Nephron (organoid): ENCODE measurements around the gene MGME1.

ENCODE experiments used
- H3K27ac Mint-ChIP-seq, 3 experiments: 2 replicates each; pipeline ENCODE4 v1.8.0; 2020; ENCODE audit warnings: mixed read lengths in 3 of 3, mild to moderate bottlenecking in 2 of 3, moderate library complexity in 1 of 3
- H3K27me3 Mint-ChIP-seq: 2 replicates; pipeline ENCODE4 v1.8.0; 2021; ENCODE audit warnings: low read depth, mild to moderate bottlenecking, moderate library complexity, mixed read lengths
- H3K36me3 Mint-ChIP-seq: 2 replicates; pipeline ENCODE4 v1.8.0; 2020; ENCODE audit warnings: low read depth, mixed read lengths
- H3K4me1 Mint-ChIP-seq: 2 replicates; pipeline ENCODE4 v1.8.0; 2020; ENCODE audit warnings: mixed read lengths
- H3K4me3 Mint-ChIP-seq, 3 experiments: 2 replicates each; pipeline ENCODE4 v1.8.0; 2020; ENCODE audit warnings: mild to moderate bottlenecking in 3 of 3, mixed read lengths in 3 of 3, moderate library complexity in 2 of 3
- H3K9me3 Mint-ChIP-seq: 2 replicates; pipeline ENCODE4 v1.8.0; 2020; ENCODE audit warnings: mixed read lengths
- TF ChIP-seq, protein P1 (sequence below), 3 experiments: fragments of 200-600 bp; sonication (generic); IDR thresholded peaks; one replicate each; pipeline ENCODE4 v1.5.0; 2021; ENCODE audit warnings: antibody characterized with exemption in 3 of 3; ENCODE audit not compliant: unreplicated experiment in 3 of 3

Gene MGME1

DNA sequence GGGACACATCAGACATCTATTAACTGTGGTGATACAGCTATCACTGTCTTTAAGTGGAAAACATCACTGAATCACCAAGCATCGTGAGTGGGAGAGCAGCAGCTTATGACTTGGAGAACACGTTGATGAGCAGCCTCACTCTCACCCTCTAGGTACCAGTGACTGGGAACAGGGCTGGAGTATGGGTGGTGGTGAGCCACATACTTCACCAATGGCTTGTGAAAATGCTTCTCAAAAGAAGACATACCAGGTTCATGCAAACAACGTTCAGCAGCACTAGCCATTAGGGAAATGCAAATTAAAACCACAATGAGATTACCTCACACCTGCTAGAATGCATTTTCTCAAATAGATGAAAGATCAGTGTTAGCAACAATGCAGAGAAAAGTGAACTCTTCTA lies 25.5 kb upstream of the MGME1 start:
- TF ChIP-seq, protein P1, sequence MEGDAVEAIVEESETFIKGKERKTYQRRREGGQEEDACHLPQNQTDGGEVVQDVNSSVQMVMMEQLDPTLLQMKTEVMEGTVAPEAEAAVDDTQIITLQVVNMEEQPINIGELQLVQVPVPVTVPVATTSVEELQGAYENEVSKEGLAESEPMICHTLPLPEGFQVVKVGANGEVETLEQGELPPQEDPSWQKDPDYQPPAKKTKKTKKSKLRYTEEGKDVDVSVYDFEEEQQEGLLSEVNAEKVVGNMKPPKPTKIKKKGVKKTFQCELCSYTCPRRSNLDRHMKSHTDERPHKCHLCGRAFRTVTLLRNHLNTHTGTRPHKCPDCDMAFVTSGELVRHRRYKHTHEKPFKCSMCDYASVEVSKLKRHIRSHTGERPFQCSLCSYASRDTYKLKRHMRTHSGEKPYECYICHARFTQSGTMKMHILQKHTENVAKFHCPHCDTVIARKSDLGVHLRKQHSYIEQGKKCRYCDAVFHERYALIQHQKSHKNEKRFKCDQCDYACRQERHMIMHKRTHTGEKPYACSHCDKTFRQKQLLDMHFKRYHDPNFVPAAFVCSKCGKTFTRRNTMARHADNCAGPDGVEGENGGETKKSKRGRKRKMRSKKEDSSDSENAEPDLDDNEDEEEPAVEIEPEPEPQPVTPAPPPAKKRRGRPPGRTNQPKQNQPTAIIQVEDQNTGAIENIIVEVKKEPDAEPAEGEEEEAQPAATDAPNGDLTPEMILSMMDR (IDR thresholded peaks at IDR 0.05; ENCODE audit: unreplicated experiment in 3 of 3) = no peak
- peaks cover 28% of the 10 kb centered on the region for H3K4me1 Mint-ChIP-seq
- H3K9me3 Mint-ChIP-seq = no peaks in the 10 kb centered on the region

DNA sequence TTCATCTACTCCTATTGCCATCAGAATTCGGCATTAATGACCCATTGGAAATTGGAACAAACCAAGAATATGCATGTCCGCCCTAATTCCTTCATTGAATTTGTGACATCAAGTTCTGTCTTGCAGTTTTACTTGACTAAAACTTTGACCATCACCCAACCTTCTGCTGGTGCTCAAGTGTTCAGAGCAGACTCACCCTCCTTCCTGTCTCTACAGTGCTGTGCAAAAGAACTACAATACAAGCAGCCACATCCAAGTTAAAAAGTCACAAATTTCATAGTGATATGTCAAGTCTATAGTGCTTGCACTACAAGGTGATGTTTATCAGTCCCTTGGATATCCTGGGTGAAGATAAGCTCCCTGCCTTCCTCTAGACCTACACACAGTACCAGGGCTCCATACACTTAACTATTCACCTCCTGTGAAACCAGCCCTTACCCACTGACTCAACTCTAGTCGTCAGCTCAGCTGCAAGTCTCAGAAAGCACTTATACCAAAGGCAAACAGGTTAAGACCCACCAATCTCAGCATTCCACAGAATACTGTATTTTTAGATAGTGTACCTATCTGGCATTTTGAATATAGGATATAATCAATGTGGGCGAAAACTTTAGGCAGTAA lies 23.9 kb upstream of the MGME1 start:
- Mint-ChIP-seq H3K9me3 (no peaks in the 10 kb centered on the region), H3K27me3 (no peaks in the 10 kb centered on the region), H3K27ac (no peak overlapping the region), H3K36me3 (peaks cover 92% of the 10 kb centered on the region), H3K4me3 (no peak overlapping the region), H3K4me1 (peaks cover 14% of the 10 kb centered on the region)
- TF ChIP-seq, protein P1 (IDR thresholded peaks at IDR 0.05; ENCODE audit: unreplicated experiment in 3 of 3) = no peak

More for the DNA sequence above, 25.5 kb upstream of the MGME1 start:
- Mint-ChIP-seq H3K27me3 (no peaks in the 10 kb centered on the region), H3K27ac (no peak overlapping the region), H3K36me3 (peaks cover 76% of the 10 kb centered on the region), H3K4me3 (no peak overlapping the region)

DNA sequence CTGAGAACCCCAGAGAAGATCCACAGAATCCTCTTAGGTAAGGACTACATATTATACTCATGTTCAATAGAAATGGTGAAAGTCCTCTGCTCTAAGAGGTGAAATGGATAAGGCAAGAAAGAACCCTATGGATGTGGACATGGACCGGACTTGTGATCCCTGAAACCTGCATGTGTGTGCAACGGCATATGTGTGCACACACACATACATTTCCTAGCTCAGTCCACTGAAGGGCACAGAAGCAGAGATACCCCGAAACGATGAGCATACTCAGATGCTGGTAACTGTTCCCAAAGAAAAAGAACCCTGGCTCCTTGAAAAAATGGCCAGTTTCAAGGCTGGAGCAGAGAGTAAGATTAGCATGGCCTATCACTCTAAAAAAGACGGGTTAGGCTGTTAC lies 22.8 kb upstream of the MGME1 start:
- no peak overlapping the region for H3K27ac Mint-ChIP-seq
- peaks cover 4% of the 10 kb centered on the region for H3K4me1 Mint-ChIP-seq
- H3K36me3 Mint-ChIP-seq = peaks cover 95% of the 10 kb centered on the region
- no peak overlapping the region for H3K4me3 Mint-ChIP-seq
- no peaks in the 10 kb centered on the region for H3K9me3 Mint-ChIP-seq
- TF ChIP-seq, protein P1 (IDR thresholded peaks at IDR 0.05; ENCODE audit: unreplicated experiment in 3 of 3) = no peak
- H3K27me3 Mint-ChIP-seq = no peaks in the 10 kb centered on the region

DNA sequence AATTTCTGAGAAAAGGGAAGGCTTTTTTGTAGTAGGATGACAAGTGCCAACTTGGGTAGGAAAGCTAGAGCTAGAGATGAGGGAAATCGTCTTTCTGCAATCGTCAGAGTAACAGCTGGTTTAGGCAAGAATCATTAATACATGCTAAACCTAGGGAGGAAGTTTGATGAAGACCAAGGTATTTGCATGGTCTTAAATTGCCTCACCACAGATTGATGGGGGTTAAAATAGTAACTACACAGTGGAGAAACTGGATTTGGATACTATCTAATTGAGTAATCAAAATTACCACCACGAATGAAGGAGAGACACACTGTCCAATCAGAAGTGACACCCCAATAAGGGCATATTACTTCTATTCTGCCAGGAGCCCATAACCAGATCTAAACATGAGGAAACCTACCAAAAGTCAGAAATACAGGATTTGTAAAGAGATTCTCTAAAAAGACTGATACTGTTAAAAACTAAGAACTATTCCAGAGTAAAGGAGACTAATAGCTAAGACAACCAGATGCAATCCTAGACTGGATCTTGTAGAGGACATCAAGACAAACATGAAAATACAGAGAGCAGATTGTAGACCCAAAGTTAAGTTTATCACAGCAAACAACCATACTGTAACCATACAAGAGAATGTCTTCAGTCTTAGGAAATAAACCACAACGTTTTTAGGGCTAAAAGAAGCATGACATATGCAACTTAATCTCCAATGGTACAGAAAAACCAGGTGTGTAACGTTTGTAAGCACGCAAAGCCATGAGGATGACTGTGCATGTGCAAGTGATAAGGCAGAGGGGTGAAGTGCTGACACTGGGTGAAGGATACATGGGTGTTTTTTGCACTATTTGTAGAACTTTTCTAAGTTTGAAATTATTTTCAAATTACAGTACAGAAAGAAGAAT lies 22.0 kb upstream of the MGME1 start:
- no peaks in the 10 kb centered on the region for H3K27me3 Mint-ChIP-seq
- H3K36me3 Mint-ChIP-seq = peaks cover 95% of the 10 kb centered on the region
- TF ChIP-seq, protein P1 (IDR thresholded peaks at IDR 0.05; ENCODE audit: unreplicated experiment in 3 of 3) = no peak
- no peaks in the 10 kb centered on the region for H3K9me3 Mint-ChIP-seq
- no peak overlapping the region for H3K27ac Mint-ChIP-seq
- no peak overlapping the region for H3K4me3 Mint-ChIP-seq
- peaks cover 1% of the 10 kb centered on the region for H3K4me1 Mint-ChIP-seq

DNA sequence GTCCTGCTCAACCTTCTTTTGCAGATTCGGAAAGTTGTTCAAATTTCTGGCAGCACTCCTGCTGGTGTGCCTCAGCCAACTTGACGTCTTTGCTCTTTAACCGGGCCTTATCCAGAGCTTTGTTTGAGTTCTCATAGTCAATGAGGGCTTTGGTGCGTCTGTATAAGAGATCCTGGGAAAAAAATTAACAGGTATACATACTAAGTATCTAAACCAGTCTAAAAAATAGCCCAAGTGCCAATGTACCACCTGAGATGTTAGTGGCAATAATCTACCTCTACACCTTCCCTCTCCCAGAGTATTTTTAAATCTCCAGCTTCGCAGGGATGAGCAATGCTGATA lies 21.4 kb upstream of the MGME1 start:
- Mint-ChIP-seq H3K4me3 (no peak overlapping the region), H3K27me3 (no peaks in the 10 kb centered on the region), H3K36me3 (peaks cover 96% of the 10 kb centered on the region)

More for the DNA sequence above, 21.4 kb upstream of the MGME1 start:
- Mint-ChIP-seq H3K9me3 (no peaks in the 10 kb centered on the region), H3K4me1 (no peaks in the 10 kb centered on the region), H3K27ac (no peak overlapping the region)
- TF ChIP-seq, protein P1 (IDR thresholded peaks at IDR 0.05; ENCODE audit: unreplicated experiment in 3 of 3) = no peak
